Measurements from ENCODE around the gene LAMA2. TPM values are rescaled to one million over a fixed set of nuclear protein-coding genes. Genes with fewer than 3 reads are reported as not detected.

The LAMA2 gene
- total RNA-seq, 1 donor from 2014 or later: 0.58 TPM

DNA sequence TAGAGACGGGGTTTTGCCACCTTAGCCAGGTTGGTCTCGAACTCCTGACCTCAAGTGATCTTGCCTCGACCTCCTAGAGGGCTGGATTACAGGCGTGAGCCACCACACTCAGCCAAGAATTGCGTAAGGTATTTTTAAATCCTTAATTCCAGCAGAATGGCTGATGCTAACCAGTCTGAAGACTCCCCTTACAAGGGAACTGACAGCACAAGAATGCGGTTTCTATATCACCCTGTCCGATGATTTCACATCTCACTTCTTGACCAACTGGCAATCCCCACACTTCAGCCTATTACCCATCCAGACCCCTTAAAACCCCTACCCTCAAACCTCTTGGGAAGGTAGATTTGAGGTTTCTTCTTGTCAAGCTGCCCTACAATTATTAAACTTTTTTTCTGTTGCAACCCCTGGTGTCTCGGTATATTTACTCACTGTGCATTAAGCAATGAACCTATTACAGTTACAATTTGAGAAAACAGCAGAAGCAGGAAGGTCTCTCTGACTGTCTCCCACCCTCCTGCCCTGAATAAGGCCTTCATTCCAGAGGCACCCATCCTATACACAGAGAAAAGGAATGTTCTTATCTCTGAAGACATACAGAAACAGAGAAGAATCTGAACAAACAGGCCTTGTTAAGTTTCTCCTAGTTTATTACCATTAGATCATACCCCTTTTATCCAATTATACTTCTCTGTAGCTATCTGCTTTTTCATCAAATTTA lies 662.1 kb downstream of the LAMA2 start:
- DNase-seq (ENCODE audit: extremely low read depth, low read depth, low spot score): no peak

DNA sequence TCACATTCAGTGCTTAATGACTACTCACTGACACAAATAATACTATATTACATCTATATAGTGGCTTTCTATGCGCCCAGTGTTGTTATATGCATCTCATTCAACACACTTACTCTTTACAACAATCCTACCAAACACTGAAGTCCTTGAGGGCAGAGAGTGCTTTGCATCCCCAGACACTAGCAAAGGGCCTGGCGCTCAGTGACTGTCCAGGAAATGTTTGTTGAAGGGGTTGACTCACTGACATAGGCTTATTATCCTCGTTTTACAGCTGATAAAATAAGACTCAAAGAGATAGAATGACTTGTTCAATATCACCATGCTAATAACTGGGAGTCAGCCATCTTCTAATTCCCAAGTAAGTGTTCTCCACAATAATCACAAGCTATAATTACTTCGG lies 663.8 kb downstream of the LAMA2 start:
- no peak for DNase-seq (ENCODE audit: extremely low read depth, low read depth, low spot score)

DNA sequence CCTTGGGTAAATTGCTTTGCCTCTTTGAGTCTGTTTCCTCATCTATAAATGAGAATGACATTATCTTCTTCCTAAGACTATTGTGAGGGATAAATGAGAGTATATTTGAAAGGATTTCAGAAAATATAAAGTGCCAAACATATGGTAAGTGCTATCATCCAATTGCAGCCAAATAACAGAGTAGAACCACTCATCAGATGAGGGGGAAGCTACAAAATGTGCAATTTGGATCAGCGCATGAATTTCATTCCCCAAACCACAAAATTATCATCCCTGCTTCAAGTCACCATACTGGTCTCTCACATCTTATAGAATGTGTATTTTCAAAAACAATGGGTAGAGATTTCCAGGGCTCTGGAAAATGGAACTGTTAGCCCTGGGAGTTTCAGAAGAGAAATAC lies 668.5 kb downstream of the LAMA2 start:
- no peak for DNase-seq (ENCODE audit: extremely low read depth, low read depth, low spot score)

DNA sequence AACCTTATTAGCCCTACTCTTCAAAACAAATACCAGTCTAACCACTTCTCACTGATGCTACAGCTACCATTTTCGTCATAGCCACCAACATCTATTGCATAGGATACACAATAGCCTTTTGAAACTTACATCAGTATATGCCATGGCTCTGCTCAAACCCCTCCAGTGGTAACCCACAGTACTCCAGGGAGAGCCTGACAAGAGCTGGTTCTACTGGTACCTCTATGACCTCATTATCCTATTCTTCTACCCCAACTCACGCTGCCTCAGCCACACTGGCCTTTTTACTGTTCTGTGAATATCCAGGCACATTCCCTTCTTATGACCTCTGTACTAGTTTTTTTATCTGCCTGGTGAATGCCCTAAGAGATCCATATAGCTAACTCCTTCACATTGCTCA lies 669.5 kb downstream of the LAMA2 start:
- DNase-seq (ENCODE audit: extremely low read depth, low read depth, low spot score): no peak

DNA sequence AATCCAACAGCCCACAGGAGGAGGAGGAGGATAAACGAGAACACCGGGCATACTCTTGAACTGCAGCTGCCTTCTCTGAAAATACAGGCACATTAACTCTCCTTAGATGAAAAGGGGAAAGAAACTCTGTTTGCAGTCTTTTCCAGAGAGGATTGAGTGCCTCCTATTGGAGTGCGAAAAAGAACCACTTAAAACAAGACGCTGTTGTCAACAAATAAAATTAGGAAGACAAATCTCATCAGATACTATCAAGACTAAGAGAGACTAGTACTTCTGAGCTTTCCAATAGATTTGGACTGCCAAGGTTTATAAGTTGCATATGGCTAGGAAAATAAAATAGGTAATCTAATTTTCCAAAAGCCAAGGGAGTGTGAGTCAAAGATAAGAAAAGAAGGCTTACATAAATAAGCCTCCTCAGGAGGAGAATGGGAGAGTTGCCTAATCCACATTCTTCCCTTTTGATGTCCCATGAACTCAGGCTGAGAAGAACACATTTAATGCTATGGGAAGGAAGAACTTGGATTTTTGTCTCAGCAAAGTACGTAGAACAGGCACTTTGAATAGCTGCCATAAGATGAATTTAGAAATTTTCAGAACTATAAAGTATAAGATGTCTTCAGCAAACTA lies 672.4 kb downstream of the LAMA2 start:
- DNase-seq (ENCODE audit: extremely low read depth, low read depth, low spot score): no peak

DNA sequence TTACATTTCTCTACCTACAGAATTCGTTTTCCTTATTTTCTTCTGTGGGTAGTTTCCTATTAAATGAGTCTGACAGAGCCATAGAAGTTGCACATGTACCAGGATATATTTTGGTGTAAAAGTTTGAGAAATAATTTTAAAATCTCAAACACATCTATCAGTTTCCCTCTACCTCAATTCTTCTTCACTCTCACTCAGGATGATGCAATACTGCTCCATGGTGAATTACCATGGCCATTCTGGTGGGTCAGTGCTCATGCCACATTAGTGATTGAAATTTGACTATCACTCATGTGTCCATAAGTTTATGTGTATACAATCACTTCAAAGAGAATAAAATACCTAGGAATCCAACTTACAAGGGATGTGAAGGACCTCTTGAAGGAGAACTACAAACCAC lies 675.3 kb downstream of the LAMA2 start:
- DNase-seq (ENCODE audit: extremely low read depth, low read depth, low spot score): no peak

DNA sequence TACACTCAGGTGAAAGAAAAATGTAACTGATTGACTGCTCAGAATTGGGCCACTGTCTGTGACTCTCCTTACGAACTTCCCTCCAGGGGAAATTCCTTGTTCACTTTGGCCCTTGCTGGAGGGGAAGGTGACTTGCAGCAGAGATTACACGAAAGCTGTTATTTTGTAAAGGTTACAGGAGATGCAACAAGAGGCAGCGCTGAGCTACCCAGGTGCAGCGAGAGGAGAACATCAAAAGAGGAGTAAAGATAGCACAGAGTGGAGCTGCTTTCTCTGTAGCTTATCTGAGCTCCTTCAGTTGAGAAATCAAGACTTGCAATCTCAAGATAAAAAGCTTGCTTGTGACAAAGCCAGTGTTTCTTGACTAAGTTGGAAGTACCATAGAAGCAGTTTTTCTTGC lies 682.4 kb downstream of the LAMA2 start:
- DNase-seq (ENCODE audit: extremely low read depth, low read depth, low spot score): no peak

DNA sequence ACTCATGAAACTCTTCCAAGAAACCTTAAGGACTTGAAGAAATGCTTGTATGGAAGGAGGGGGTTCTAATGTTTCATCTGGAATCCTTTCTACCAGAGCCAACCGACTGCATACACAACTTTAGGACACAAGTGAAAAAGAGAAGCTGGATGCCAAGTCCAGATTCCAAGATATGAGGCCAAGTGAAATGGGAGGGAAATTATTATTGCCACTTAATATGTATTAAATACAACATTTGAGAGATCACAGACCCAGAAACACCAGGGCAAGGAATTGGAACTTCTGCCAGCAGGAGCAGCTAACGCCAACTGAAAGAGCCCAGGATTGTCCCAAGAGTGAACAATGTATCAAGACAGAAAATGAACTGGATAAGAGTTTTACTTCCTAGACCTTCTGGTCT lies 682.9 kb downstream of the LAMA2 start:
- DNase-seq (ENCODE audit: extremely low read depth, low read depth, low spot score): no peak
